Left hindlimb (tissue), 1 donor: ENCODE results near the gene COL13A1.
A peak's percentile ranks its signal among the peaks of the same experiment; 100 is the strongest.

Source experiments
- DNase-seq: peaks from one replicate; pipeline ENCODE4 v3.0.0-alpha.2; 2018

The COL13A1 gene

DNA sequence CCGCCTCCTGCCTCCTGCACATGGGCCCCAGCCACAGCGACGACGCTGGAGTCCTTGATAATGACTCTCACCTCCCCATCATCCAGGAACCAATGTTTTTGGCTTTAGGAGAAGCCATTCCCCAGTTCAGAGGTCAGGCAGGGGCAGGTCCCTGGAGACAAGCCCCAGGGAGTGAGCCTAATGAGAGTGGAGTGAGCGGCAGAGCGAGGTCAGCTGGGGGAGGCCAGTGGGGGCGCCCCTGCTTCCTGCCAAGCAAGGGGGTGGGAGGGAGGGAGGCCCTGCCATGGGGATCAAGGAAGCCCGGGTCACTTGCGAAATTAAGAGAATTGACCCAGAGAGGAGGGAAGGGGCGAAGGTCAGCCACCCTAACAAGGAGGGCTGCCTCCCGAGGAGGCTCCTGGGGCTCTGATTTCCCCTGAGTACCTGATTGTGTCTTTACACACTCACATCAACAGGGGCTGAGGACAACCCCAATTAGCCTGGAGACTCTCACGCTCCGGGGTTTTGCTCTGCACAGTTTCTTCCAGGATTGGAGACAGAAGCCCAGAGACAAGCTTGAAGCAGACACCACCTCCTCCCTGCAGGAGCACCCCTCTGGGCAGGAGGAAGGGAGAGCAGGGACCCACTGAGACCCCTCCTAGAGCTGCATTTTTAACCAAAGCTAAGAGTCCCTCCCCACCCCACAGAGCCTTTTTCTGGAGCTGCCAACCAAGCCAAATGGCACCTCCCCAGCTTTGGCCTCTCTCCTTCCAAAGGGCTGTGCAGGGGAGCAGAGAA lies 112.1 kb downstream of the COL13A1 start:
- no peak for DNase-seq

DNA sequence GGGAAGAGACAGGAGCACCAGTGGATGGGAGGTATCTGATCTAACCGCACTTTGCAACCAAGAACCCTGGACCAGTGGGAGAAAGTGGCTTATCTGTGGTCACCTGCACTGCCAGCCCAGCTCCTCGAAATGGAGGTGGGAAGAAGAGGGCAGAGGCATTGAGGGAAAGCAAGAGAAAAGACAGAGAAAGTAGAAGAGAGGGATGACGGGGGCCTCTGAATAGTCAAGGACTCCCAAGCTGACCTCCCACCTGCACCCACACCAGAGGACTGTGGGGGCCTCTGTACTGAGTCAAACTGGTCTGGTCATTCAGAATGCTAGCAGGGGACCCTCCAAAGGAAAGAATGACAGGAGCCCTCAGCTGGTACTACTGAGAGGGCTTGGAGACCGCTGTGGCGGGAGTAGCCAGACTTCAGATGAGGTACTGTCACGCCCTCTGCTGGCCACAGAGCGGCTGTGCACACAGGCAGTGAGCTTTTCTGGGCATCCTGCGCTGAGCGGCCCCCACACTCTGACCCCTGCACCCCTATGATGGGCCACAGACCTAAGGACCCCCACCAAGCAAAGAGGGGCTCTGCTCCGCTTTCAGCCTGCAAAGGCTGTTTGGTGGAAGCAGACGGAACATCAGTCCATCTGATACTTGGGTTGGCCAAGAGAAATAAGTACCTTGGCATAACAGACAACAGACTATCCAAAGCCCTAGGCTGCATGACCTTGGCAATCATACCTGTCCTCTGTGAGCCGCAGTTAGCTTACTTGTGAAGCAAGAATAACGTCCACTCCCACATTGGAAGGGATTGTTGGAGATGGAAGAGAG lies 112.9 kb downstream of the COL13A1 start:
- DNase-seq, result peak; percentile 73

DNA sequence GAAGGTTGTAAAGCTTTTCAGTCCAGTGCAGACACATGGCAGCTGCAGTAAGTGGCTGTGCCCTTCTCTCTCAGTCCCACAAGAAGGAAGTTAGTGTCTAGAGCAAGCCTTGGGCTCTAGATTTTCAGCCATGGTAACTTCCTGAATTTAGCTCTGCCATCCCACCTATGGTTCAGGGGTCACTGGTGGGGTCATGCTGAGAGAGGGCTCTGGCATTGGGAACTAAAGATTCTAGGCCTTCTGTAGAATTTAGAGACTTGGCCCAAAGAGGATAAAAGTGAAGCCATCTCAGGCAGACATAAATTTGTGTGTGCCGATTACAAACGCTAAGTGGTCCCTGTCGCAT lies 113.5 kb downstream of the COL13A1 start:
- DNase-seq, result no peak

DNA sequence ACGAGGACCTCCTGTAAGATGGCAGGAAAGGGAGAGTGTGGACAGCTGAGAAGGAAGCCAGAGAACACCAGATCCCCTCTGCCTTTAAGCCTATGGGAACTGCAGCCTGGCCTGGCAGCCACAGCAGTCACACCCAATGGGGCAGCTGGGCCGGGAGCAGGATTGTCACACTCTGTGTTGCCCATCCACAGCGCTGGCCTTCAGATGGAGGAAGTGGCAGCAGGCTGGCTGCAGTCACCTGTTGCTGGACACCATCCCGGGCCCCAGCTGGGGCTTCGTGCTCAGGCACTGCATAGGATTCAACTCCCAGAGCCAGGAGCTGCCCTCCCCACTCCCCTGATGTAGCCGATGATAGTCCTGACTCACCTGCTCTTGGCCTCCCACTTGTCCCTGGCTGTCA lies 114.4 kb downstream of the COL13A1 start:
- no peak for DNase-seq

DNA sequence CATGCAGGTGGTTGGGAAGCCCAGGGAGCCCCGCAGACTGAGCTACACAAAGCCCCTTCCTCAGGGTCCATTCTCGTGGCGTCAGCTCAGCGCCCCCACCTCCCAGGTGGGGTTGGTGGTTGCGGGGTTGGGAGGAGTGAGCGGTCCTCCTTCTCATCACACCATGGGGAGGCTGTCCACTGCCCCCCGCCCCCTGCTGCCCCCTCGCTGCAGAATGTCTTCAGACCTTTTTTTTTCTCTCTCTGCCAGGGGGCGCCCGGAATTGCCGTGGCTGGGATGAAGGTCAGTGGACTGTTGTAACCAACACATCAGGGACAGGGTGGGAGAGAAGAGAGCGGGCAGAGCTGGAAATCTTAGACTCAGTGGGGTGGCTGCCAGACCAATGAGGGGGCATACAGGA lies 116.3 kb downstream of the COL13A1 start:
- no peak for DNase-seq

DNA sequence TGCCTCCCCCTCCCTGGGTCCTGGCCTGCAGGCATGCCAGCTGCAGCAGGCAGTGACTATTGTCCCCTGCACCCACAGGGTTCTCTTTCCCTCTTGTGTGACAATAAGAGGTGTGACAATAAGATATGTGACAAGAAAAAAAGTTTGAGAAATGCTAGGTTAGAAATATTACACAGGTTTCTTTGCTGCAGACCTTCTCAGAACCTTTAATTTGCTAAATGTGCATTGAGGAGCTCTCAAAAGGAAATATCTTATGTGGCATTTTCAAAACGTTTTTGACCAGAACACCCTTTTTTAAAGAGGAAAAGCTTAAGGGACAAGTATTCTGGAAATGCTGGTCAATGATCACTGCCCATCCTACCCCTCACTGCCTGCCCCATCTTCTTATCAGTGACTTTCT lies 117.5 kb downstream of the COL13A1 start:
- DNase-seq, result no peak

DNA sequence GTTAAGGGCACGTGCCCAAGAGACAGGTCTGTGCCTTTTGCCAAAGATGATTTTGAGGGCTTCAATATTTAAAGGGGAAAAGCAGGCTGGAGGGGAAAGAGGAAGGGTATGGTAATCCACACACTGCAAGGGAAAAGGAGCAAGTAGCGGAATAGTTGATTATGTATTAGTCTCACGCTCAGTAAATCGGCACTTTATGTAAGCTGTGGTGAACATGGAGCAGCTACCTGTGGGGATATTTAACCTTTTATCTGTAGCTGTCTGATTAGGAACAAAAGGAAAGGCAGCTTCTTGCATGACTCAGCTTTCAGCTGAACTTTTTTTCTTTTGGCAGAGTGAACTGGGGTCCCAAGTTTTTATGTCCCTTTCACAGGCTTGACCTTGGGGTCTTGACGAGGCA lies 123.4 kb downstream of the COL13A1 start:
- DNase-seq, result no peak

DNA sequence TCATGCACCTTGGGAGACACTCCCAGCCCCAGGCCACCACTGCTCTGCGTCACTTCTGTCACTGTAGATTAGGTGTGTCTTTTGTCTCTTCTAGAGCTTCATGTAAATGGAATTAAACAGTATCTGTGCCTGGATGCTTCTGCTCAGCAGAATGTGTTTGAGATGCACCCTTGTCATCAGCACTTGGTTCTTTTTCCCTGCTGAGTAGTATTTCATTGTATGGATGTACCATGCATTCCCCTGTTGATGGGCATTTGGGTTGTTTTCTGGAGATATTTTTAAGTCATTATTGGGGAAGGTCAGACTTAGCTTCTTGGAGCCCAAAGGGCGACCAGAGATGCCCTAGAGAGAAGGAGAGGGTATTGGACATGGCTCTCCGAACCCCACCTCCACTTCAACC lies 126.6 kb downstream of the COL13A1 start:
- no peak for DNase-seq

DNA sequence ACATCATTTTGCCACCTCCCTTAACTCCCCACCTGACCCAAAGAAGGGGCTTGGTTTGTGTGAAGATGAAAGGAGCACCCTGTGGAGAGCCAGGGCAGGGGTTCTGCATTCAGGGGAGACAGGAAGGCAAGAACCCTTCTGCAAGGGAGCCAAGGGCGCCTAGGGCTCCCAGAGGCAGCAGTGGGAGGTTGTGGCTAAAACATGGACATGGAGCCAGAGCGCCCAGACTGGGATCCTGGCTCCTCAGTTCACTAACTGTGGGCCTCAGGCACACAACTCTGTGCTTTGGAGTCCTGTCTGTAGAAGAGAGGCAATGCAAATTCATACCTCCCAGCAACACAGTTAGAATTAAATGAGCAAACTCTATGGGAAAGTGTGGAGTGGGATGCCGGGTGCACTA lies 127.9 kb downstream of the COL13A1 start:
- DNase-seq, result no peak

DNA sequence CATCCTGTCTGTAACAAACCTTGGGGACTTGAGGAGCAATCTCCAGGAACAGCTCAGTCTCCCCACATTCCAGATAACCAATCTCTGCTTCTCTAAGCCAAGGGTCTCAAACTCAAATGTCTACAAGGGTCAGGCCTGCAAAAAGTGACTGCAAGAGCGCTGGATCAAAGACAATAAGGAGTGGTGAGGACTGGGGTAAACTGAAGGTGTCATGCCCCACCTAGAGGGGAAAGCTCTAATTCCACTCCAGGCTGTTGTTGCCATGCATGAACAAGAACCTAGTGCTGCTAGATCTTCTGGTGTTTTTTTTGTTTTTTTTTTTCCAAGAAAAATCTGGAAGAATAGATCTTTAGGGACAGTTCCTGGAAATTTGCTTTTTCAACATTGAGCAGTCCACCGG lies 133.1 kb downstream of the COL13A1 start:
- no peak for DNase-seq

DNA sequence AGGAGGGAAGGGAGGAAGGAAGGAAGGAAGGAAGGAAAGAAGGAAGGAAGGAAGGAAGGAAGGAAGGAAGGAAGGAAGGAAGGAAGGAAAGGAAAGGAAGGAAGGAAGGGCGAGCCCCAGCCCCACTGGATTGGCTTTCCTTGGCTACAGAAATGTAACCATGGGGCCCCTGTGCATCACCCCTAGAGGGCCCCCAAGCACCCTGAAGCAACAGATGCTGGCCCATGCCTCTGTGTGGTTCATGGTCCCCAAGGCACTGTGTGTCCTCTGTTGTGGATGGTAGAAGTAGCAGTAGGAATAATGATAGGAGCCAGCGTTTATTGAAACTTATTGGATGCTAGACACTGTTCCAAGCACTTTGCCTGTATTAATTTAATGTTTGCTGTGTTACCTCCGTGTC lies 134.4 kb downstream of the COL13A1 start:
- no peak for DNase-seq

DNA sequence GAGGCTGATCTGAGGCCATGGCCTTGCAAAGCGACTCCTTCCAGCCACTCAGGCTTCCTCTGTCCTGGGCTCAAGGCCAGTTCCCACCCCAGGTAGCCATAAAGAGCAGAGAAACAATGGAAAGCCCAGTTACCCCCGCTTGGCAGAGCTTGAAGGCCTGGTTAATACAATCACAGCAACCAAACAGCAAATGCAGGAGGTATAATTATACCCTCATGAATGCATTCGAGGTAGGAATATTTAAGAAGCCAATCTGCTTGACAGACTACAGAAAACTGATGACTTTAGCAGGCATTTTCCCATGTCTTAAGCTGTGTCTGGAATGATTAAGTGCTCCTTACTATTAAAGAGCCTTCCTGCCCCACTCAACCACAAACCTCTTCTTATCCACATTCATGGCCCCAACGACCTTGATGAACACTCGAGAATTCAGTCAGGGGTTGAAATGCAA lies 136.9 kb downstream of the COL13A1 start:
- DNase-seq, result peak; percentile 53

DNA sequence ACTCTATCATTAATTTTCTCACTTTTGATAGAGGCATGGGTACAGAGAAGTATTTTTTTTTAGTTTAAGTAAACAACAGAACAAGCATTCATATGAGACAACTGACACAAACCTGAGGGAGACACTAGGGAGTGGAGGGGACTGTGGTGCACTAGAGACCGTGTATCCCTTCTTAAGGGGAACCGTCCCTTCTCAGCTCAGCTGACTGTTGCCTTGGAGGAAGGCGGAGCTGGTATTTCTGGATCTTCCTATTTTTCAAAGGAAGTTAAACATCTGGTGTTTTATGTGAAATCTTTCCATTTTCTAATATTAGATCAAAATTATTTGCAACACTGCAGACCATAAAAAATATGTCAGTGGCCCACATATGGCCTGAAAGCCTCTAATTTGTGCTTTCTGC lies 137.4 kb downstream of the COL13A1 start:
- no peak for DNase-seq

DNA sequence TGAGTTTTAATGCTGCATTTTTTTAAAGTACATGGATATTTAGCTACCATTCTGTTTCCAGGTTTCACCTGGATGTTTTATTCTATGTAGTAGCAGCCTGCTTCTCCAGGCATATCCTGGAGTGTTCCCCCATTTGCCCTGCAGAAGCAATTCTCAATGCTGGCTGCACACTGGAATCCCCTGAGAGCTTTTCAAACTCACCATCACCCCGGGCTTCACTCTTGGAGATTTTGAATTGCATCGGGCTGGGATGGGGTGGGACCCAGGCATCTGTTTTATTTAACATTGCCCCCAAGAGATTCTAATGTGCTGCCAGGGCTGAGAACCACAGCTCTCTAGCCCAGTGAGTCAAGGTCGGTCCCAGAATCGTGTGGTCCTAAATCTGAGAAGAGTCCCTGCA lies 137.8 kb downstream of the COL13A1 start:
- no peak for DNase-seq

DNA sequence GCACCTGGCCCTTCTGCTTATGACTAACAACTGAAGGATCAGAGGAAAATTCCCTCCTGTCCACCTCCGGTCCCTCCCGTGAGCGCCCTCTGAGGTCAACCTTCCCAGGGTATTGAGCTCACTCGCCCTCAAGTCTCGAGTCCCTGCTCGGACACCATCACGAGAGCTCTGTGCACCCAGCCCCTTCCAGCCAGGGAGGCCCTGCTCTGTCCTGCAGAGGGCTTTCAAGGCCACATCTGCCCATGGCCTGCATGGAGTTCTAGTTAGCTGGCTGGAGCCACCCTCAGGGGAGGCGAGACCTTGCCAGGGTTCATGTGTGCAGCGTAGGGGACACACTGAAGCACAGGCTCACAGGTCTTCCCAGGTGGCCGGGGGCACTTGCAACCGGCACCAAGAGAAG lies 140.0 kb downstream of the COL13A1 start:
- no peak for DNase-seq

DNA sequence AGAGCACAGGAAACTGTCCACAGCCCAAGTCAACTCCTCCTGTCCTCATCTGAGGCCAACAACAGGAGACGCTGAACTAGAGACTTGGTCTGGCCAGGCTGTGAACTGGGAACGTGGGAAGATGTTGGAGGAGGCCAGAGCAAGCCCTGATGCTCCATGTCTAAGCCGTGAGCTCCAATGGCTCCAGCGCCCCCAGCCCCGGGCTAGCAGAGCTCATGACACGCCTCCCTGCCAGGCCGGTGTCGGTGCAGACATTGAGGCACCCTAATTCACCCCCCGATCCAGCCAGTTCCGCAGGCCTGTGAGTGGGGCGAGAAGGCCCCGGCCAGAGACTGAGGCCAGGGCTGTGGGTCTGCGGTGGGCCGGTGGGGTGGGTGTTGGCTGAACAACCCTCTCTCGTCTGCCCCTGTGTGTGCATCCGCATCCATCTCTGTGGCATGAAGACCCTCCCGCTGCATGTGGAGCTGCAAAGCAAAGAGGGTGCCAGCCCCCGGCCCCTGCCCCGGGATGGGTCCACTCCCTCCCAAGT lies 141.7 kb downstream of the COL13A1 start:
- no peak for DNase-seq

DNA sequence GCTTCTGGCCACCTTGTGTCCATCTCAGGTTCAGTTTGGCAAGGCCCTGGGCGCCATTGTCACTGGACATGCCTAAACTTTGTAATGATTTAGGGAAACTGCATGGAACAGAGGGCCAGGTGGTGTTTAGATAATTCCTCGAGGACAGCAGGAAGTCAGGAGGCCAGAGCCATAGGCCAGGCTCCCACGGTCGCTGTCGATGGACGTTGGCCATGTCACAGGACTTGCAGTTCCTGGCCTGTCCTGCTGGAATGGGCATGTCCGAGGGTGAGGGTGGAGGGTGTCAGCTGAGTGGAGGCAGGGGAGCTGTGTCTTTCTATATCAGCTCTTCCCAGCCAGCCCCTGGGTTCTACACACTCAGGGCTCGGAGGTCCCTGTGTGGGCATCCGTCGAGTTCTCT lies 143.1 kb downstream of the COL13A1 start:
- no peak for DNase-seq

DNA sequence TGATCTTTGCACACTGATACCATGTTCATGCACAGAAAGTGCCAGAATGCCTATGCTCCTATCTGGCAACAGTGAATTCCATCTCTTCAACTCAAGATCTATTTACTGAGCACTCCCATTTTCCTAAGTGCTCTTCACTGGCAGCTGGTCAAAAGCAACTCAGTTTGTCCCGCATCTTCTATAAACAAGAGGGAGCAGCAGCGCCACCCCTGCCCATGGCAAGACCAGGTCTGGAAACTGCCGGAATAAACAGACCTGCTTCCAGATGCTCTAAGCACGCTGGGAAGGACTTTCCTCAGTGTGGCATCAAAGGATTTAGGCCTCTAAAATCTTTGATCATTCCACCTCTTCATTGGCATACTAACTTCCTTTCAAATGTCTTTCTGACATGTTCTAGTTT lies 146.6 kb downstream of the COL13A1 start:
- no peak for DNase-seq

DNA sequence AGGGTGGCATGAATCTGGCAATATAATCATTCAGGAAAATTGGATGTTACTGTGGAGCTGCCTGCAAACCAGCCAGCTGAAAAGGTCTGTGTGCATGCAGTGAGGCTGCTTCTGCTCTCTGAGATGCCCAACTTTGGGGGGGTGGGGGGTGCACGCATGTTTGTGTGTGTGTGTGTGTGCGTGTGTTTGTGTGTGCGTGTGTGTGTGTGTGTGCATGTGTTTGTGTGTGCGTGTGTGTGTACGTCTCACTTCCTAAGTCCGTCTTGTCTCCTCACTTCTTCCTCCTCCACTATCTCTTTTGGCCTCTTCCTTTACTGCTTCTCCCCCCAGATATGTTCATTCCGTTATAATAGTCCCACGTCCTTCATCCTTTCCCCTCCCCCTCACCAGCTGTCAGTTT lies 148.1 kb downstream of the COL13A1 start:
- peak; percentile 1 for DNase-seq

DNA sequence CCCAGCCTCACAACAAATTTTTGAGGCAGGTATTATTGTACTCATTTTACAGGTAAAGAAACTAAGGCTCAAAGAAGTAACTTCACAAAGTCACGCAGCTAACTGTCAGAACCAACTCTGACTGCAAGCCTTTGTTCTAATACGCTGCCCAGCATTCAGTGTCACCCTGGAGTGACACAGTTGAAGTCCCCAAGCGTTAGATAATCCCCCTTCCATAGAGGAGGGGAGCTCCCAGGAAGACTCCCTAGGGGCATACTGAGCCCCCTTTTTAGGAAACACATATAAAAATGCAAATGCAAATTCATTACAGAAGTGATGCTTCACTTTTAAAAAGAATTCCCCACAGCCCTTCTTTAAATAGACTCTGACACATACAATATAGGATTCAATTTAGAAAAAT lies 150.0 kb downstream of the COL13A1 start:
- DNase-seq, result peak; percentile 1

DNA sequence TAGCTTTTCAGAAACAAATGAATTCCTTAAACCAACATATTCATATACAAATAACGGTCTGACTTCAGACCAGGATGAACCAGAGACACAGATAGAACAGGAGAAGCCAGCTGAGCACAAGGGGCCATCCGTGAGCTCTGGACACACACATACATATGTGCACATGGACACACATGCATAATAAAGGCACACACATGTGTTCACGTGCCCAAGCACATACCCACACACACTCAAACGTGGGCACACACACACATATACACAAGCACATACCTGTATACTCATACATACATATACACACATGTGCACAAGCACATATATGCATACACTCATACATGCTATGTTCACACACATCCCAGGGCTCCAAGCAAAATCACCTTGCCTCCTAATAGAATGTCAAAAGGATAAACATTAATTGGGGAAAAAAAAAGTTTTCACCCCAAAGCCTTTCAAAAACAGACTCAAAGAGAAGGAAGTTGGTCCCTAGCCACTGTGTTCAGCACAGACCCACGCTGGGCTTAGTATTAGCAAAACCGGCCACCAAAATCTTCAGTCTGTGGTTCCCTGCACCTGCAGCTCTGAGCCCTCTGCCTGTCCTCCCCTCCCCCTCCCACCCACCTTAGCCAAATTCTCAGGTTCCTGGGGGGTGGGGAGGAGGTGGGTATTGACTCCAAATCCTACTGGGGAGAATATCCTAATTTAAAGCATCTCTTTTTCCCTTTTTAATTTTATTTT lies 150.5 kb downstream of the COL13A1 start:
- DNase-seq, result peak; percentile 9

DNA sequence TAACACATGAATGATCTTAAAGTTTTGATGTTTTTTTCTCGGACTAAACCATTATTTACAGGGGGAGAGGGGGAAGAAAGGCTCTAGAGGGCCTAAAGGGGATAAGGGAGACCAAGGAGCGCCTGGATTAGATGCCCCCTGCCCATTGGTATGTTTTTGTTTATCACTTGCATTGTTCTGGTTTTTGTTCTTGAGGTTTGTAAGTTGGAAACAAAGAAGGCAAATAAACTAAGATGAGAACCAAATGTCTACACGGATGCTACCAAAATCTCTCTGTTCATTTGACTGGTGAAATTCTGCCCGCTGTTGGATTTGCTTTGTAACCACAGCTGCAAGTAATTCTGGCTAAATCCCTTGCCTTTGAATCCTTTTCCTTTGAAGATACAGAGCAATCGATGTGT lies 151.1 kb downstream of the COL13A1 start:
- peak; percentile 16 for DNase-seq

DNA sequence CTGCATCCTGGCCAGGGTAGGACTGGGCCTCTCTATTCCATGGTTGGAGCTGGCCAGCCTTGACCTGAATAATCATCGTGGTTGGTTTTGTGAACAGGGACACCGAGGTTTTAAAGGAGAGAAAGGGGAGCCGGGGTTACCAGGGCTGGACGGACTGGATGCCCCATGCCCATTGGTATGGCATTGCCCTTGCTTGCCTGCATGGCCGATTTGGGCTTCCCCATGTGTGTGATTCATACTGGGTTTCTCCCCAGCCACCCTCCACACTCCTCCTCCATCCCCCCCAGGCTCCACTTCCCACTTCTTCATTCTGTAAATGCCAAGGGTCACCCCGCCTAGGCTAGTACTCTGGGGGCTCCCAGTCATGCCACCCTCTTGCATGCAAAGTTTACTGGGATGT lies 152.1 kb downstream of the COL13A1 start:
- DNase-seq, result peak; percentile 15
